IMR-90 (cell line): Measurements from ENCODE around the gene CDADC1. TPM values are rescaled to one million over a fixed set of nuclear protein-coding genes. Genes with fewer than 3 reads are reported as not detected.

Experiments used
- ATAC-seq: fragments of 200-7000 bp; cut with Tn5 transposase; 2 replicates; pipeline ENCODE4 v1.9.1; 2020; ENCODE audit warnings: low read depth, mild to moderate bottlenecking, moderate library complexity
- BruUV-seq: library from RNA; stranded (reverse); fragments of 400-500 nt; replicated peaks from 2 replicates; lab custom pipeline; 2021; lab: Mats Ljungman, UMichigan
- CTCF ChIA-PET: fragments of 300-600 bp; formaldehyde crosslinking; extraction: SDS; loops from one replicate; lab custom pipeline; 2021; ENCODE audit warnings: antibody characterized with exemption; lab: Yijun Ruan, JAX
- POLR2A ChIA-PET: fragments of 300-600 bp; sonication (Branson Sonifier 250); formaldehyde crosslinking; loops from one replicate; lab custom pipeline; 2022; ENCODE audit warnings: antibody characterized with exemption; ENCODE audit not compliant: unreplicated experiment; lab: Charles Lee
- DNase-seq: peaks from one replicate; pipeline ENCODE4 v3.0.0; 2013
- H2AFZ ChIP-seq: replicated peaks from 2 replicates; pipeline ENCODE3; 2013; ENCODE audit warnings: low read length, mild to moderate bottlenecking; ENCODE audit not compliant: poor library complexity
- H2AK5ac ChIP-seq: 2 replicates; pipeline ENCODE4 v1.6.1; 2013; ENCODE audit warnings: low read depth, low read length, inconsistent platforms
- H2AK9ac ChIP-seq: replicated peaks from 2 replicates; pipeline ENCODE3; 2013; ENCODE audit warnings: mild to moderate bottlenecking, low read depth, low read length, moderate library complexity; ENCODE audit not compliant: poor library complexity
- H2BK120ac ChIP-seq: 2 replicates; pipeline ENCODE4 v1.6.1; 2013; ENCODE audit warnings: low read depth, low read length, inconsistent platforms
- H2BK15ac ChIP-seq: 3 replicates; pipeline ENCODE4 v1.6.1; 2013; ENCODE audit warnings: low read depth, low read length, inconsistent platforms
- H2BK20ac ChIP-seq: 2 replicates; pipeline ENCODE4 v1.6.1; 2013; ENCODE audit warnings: low read depth, mild to moderate bottlenecking, inconsistent platforms, low read length, moderate library complexity
- H2BK5ac ChIP-seq: 2 replicates; pipeline ENCODE4 v1.6.1; 2013; ENCODE audit warnings: mild to moderate bottlenecking, low read depth, low read length, inconsistent platforms; ENCODE audit not compliant: poor library complexity, severe bottlenecking
- H3K14ac ChIP-seq: replicated peaks from 2 replicates; pipeline ENCODE4 v1.6.1; 2013; ENCODE audit warnings: low read depth, low read length, inconsistent platforms
- H3K18ac ChIP-seq: 2 replicates; pipeline ENCODE4 v1.6.1; 2013; ENCODE audit warnings: low read depth, low read length, control low read depth
- H3K23ac ChIP-seq: 2 replicates; pipeline ENCODE4 v1.6.1; 2013; ENCODE audit warnings: low read depth, low read length, inconsistent platforms
- H3K27ac ChIP-seq: 2 replicates; pipeline ENCODE4 v1.5.1; 2013; ENCODE audit warnings: mild to moderate bottlenecking, control low read depth, low read length; ENCODE audit not compliant: insufficient read depth
- H3K27me3 ChIP-seq: 2 replicates; pipeline ENCODE4 v1.6.1; 2013; ENCODE audit warnings: low read length; ENCODE audit not compliant: control insufficient read depth, insufficient read depth
- H3K36me3 ChIP-seq: 2 replicates; pipeline ENCODE4 v1.6.1; 2013; ENCODE audit warnings: low read length, mixed read lengths; ENCODE audit not compliant: control insufficient read depth, insufficient read depth
- H3K4ac ChIP-seq: 2 replicates; pipeline ENCODE4 v1.6.1; 2013; ENCODE audit warnings: low read depth, low read length, inconsistent platforms
- H3K4me1 ChIP-seq: 2 replicates; pipeline ENCODE4 v1.6.1; 2013; ENCODE audit warnings: low read length, mixed read lengths; ENCODE audit not compliant: control insufficient read depth, insufficient read depth
- H3K4me2 ChIP-seq: 2 replicates; pipeline ENCODE4 v1.6.1; 2013; ENCODE audit warnings: low read depth, mild to moderate bottlenecking, control low read depth, low read length, moderate library complexity
- H3K4me3 ChIP-seq: 2 replicates; pipeline ENCODE4 v1.5.1; 2013; ENCODE audit warnings: low read depth, mild to moderate bottlenecking, control low read depth, low read length, moderate library complexity; ENCODE audit not compliant: insufficient read depth
- H3K56ac ChIP-seq: 2 replicates; pipeline ENCODE4 v1.6.1; 2013; ENCODE audit warnings: low read length, inconsistent platforms; ENCODE audit not compliant: insufficient read depth; ENCODE audit errors: extremely low read depth
- H3K79me1 ChIP-seq, 2 experiments: 2 replicates each; pipeline ENCODE4 v1.6.1; 2013; ENCODE audit warnings: low read length in 2 of 2, inconsistent platforms in 1 of 2, low read depth in 1 of 2
- H3K9ac ChIP-seq: 2 replicates; pipeline ENCODE4 v1.6.1; 2013; ENCODE audit warnings: low read depth, low read length, control low read depth
- H3K9me1 ChIP-seq: 2 replicates; pipeline ENCODE4 v1.6.1; 2013; ENCODE audit warnings: low read length, inconsistent platforms; ENCODE audit not compliant: insufficient read depth
- H3K9me3 ChIP-seq: 2 replicates; pipeline ENCODE4 v1.6.1; 2013; ENCODE audit warnings: low read length; ENCODE audit not compliant: control insufficient read depth, insufficient read depth
- H4K20me1 ChIP-seq: 2 replicates; pipeline ENCODE4 v1.6.1; 2013; ENCODE audit warnings: low read length, inconsistent platforms; ENCODE audit not compliant: insufficient read depth
- H4K5ac ChIP-seq: 2 replicates; pipeline ENCODE4 v1.6.1; 2013; ENCODE audit warnings: mild to moderate bottlenecking, low read depth, low read length, control low read depth
- H4K8ac ChIP-seq, 2 experiments: 2 replicates each; pipeline ENCODE4 v1.6.1; 2013; ENCODE audit warnings: low read depth in 2 of 2, low read length in 2 of 2, control low read depth in 1 of 2, inconsistent platforms in 1 of 2
- H4K91ac ChIP-seq: 2 replicates; pipeline ENCODE4 v1.6.1; 2013; ENCODE audit warnings: low read depth, low read length, inconsistent platforms; ENCODE audit not compliant: insufficient read depth
- CHD1 ChIP-seq: IDR thresholded peaks from 2 replicates; pipeline ENCODE4 v1.6.1; 2012; ENCODE audit warnings: low read depth, low read length, improper control_type of control experiment
- MAFK ChIP-seq: IDR thresholded peaks from 2 replicates; pipeline ENCODE4 v1.6.1; 2012; ENCODE audit warnings: low read depth, low read length, improper control_type of control experiment
- MAZ ChIP-seq: IDR thresholded peaks from 2 replicates; pipeline ENCODE4 v1.6.1; 2012; ENCODE audit warnings: low read depth, mild to moderate bottlenecking, low read length, improper control_type of control experiment, moderate library complexity, borderline replicate concordance
- MXI1 ChIP-seq: IDR thresholded peaks from 2 replicates; pipeline ENCODE4 v1.6.1; 2012; ENCODE audit warnings: low read depth, mild to moderate bottlenecking, low read length, moderate library complexity, borderline replicate concordance
- RAD21 ChIP-seq: IDR thresholded peaks from 2 replicates; pipeline ENCODE4 v1.6.1; 2012; ENCODE audit warnings: low read length, improper control_type of control experiment
- WGBS, 2 experiments: methylation state at CpG; one replicate each; pipeline versions ENCODE4 v1.1.5 to v1.1.7; 2013; ENCODE audit warnings: missing lambda C conversion rate in 2 of 2; ENCODE audit not compliant: insufficient read length in 1 of 2; ENCODE audit errors: extremely low coverage in 2 of 2; 5-methylcytosine and 5-hydroxymethylcytosine counted together
- dilution Hi-C: fragments of 300-500 bp; cut with HindIII; formaldehyde crosslinking; loops from one replicate; pipeline ENCODE4 v1.14.3; 2018; ENCODE audit warnings: low sequenced_read_pairs; ENCODE audit not compliant: unreplicated experiment
- in situ Hi-C: fragments of 300-500 bp; cut with MboI; formaldehyde crosslinking; loops from 3 replicates; pipeline ENCODE4 v1.14.3; 2019; ENCODE audit warnings: low sequenced_read_pairs, inconsistent platforms, mixed read lengths
- intact Hi-C: fragments of 100-400 bp; cut with micrococcal nuclease; formaldehyde crosslinking; loops from 2 replicates; pipeline ENCODE4 v1.10.0; 2022
- polyA plus RNA-seq, 3 experiments: library from polyadenylated mRNA; depleted of rRNA; stranded (reverse); fragments of >200 nt; gene quantifications; 2 replicates each; pipeline ENCODE4 v1.2.3, GENCODE V29; 2012; ENCODE audit warnings: low replicate concordance in 1 of 3
- total RNA-seq: library from RNA; depleted of rRNA; stranded (reverse); fragments of >200 nt; gene quantifications from 2 replicates; pipeline ENCODE4 v1.2.3, GENCODE V29; 2012

The CDADC1 gene
- total and polyA plus RNA-seq, 2 of the 4 experiments (the other 2 are of a cell fraction), result 0.54 to 2.6 TPM

DNA sequence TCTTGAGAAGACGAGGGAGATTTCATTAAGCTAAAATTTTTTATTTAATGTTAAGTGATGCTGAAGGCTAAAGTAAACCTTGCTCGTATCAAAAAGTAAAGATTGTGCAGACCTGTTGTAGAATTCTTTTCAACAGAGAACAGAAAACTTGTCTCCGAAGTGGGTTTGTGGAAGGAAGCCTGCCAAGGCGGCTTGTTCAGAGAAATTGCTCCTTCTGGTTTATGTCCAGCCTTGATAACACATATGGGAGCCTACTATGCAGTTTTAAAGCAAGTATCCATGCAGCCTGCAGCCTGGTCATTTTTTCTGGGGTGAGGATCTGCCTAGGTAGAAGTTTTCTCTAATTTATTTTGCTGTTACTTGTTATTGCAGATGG is 26.1 kb upstream of the CDADC1 start:
- H3K4me3 ChIP-seq, result no peak overlapping the region
- peaks cover 12% of the 10 kb centered on the region for H3K9me3 ChIP-seq
- no CpG with 5 or more reads among the region's 4 CpGs for WGBS, 2 experiments
- H3K14ac ChIP-seq, result no peak overlapping the region
- no peak for DNase-seq
- no peaks in the 10 kb centered on the region for H3K9me1 ChIP-seq
- TF ChIP-seq CHD1 (no peak), MXI1 (no peak), MAZ (no peak), RAD21 (no peak), MAFK (no peak)
- no peak for ATAC-seq
- H3K4me2 ChIP-seq, result no peak overlapping the region
- no peak overlapping the region for H4K8ac ChIP-seq
- H4K20me1 ChIP-seq, result 0 out of 2 replicates have a peak, but pooled peaks cover 3% of the 10 kb centered on the region
- H3K18ac ChIP-seq, result no peak overlapping the region
- CTCF ChIA-PET, result no interaction called here
- H2BK120ac ChIP-seq, result no peak overlapping the region
- BruUV-seq, result no TSS peak
- no peak overlapping the region for H2BK5ac ChIP-seq
- no peak overlapping the region for H3K27ac ChIP-seq
- in situ Hi-C loops, result no loop called here
- H3K9ac ChIP-seq, result no peak overlapping the region
- peak overlapping the region; percentile 3 for H3K23ac ChIP-seq
- no peak overlapping the region for H4K91ac ChIP-seq
- no peak overlapping the region for H3K56ac ChIP-seq
- dilution Hi-C loops, result no loop called here
- H4K5ac ChIP-seq, result no peak overlapping the region
- no peaks in the 10 kb centered on the region for H3K4me1 ChIP-seq
- no peaks in the 10 kb centered on the region for H3K36me3 ChIP-seq
- H2BK15ac ChIP-seq, result no peak overlapping the region
- intact Hi-C loops, result no loop called here
- POLR2A ChIA-PET, result no interaction called here
- H2BK20ac ChIP-seq, result no peak overlapping the region
- no peak overlapping the region for H2AK5ac ChIP-seq
- no peak overlapping the region for H2AK9ac ChIP-seq
- no peak overlapping the region for H3K4ac ChIP-seq
- no peak overlapping the region for H2AFZ ChIP-seq
- no peaks in the 10 kb centered on the region for H3K79me1 ChIP-seq
- H3K27me3 ChIP-seq, result peaks cover 84% of the 10 kb centered on the region
